PC-3 (cell line): ENCODE measurements around the gene E2F3. TPM values are rescaled to one million over a fixed set of nuclear protein-coding genes. Genes with fewer than 3 reads are reported as not detected.

Source experiments
- ATAC-seq: fragments of 200-7000 bp; cut with Tn5 transposase; 2 replicates; pipeline ENCODE4 v1.9.1; 2020; ENCODE audit warnings: mild to moderate bottlenecking, moderate library complexity
- BruUV-seq: library from RNA; stranded (reverse); fragments of 400-500 nt; replicated peaks from 2 replicates; lab custom pipeline; 2021; lab: Mats Ljungman, UMichigan
- CTCF ChIA-PET: fragments of 300-600 bp; sonication (Branson Sonifier 250); formaldehyde crosslinking; loops from one replicate; lab custom pipeline; 2022; ENCODE audit warnings: antibody characterized with exemption; lab: Charles Lee
- POLR2A ChIA-PET: fragments of 300-600 bp; sonication (Branson Sonifier 250); formaldehyde crosslinking; loops from one replicate; lab custom pipeline; 2022; ENCODE audit warnings: antibody characterized with exemption; ENCODE audit not compliant: unreplicated experiment; lab: Charles Lee
- DNase-seq: peaks from one replicate; pipeline ENCODE4 v3.0.0-alpha.2; 2015
- H2AFZ ChIP-seq: fragments of 300-600 bp; sonication (generic); 2 replicates; pipeline ENCODE4 v1.6.0; 2016; ENCODE audit warnings: antibody characterized with exemption, low read length
- H3F3A ChIP-seq: fragments of 300-600 bp; sonication (generic); one replicate; pipeline ENCODE4 v1.6.0; 2017; ENCODE audit warnings: antibody characterized with exemption, low read length, control low read depth, mild to moderate bottlenecking; ENCODE audit not compliant: unreplicated experiment
- H3K27ac ChIP-seq: fragments of 300-600 bp; sonication (generic); 2 replicates; pipeline ENCODE4 v1.5.1; 2016; ENCODE audit warnings: mild to moderate bottlenecking, low read length
- H3K27me3 ChIP-seq: fragments of 300-600 bp; sonication (generic); 2 replicates; pipeline ENCODE4 v1.6.1; 2016; ENCODE audit warnings: low read length, mixed read lengths
- H3K36me3 ChIP-seq: fragments of 300-600 bp; sonication (generic); 2 replicates; pipeline ENCODE4 v1.6.1; 2016; ENCODE audit warnings: low read depth, mixed run types, low read length, mixed read lengths
- H3K4me1 ChIP-seq: fragments of 300-600 bp; sonication (generic); 2 replicates; pipeline ENCODE4 v1.5.1; 2016; ENCODE audit warnings: low read length; ENCODE audit not compliant: insufficient read depth
- H3K4me2 ChIP-seq: fragments of 300-600 bp; sonication (generic); 2 replicates; pipeline ENCODE4 v1.6.0; 2016; ENCODE audit warnings: low read length
- H3K4me3 ChIP-seq: fragments of 300-600 bp; sonication (generic); 2 replicates; pipeline ENCODE4 v1.5.1; 2016; ENCODE audit warnings: mild to moderate bottlenecking, low read length, mixed read lengths
- H3K79me2 ChIP-seq: fragments of 300-600 bp; sonication (generic); 2 replicates; pipeline ENCODE4 v1.6.1; 2017; ENCODE audit warnings: low read length, mixed read lengths
- H3K9ac ChIP-seq: fragments of 300-600 bp; sonication (generic); 2 replicates; pipeline ENCODE4 v1.6.0; 2016; ENCODE audit warnings: mild to moderate bottlenecking, low read length
- H3K9me2 ChIP-seq: fragments of 300-600 bp; sonication (generic); replicated peaks from 2 replicates; pipeline ENCODE4 v1.6.1; 2016; ENCODE audit warnings: mixed run types, low read length, mixed read lengths
- H3K9me3 ChIP-seq: fragments of 300-600 bp; sonication (generic); 2 replicates; pipeline ENCODE4 v1.6.1; 2016; ENCODE audit warnings: low read length, mixed read lengths
- H4K20me1 ChIP-seq: fragments of 300-600 bp; sonication (generic); 2 replicates; pipeline ENCODE4 v1.6.1; 2016; ENCODE audit warnings: low read length, mixed read lengths
- EZH2 ChIP-seq: fragments of 300-600 bp; sonication (generic); IDR thresholded peaks from one replicate; pipeline ENCODE4 v1.6.1; 2017; ENCODE audit warnings: antibody characterized with exemption, mild to moderate bottlenecking, low read length; ENCODE audit not compliant: unreplicated experiment
- EZH2phosphoT487 ChIP-seq: fragments of 300-600 bp; sonication (generic); IDR thresholded peaks from 2 replicates; pipeline ENCODE4 v1.6.1; 2018; ENCODE audit warnings: mild to moderate bottlenecking, antibody characterized with exemption, low read length, borderline replicate concordance
- intact Hi-C: fragments of 100-400 bp; cut with micrococcal nuclease; formaldehyde crosslinking; loops from 2 replicates; pipeline ENCODE4 v1.9.0; 2023
- total RNA-seq: library from RNA; depleted of rRNA; stranded (reverse); fragments of >200 nt; gene quantifications from 2 replicates; pipeline ENCODE4 v1.2.3, GENCODE V29; 2014
- TF ChIP-seq, protein P1 (sequence below): fragments of 300-600 bp; sonication (generic); conservative IDR thresholded peaks from 2 replicates; pipeline ENCODE4 v1.5.1; 2017; ENCODE audit warnings: antibody characterized with exemption, low read depth, mild to moderate bottlenecking, low read length

The E2F3 gene
- total RNA-seq, 1 experiment from 2014 or later = 8.8 TPM

GRCh38 chr6:20362623-20363022 is 39.1 kb upstream of the E2F3 start:
- Histone ChIP-seq H3K4me1 (no peaks in the 10 kb centered on the region), H3K27me3 (peaks cover 21% of the 10 kb centered on the region; the same call in 1 of the 2 replicates), H3K9me3 (no peaks in the 10 kb centered on the region), H3K36me3 (no peaks in the 10 kb centered on the region), H3K4me2 (no peak overlapping the region), H2AFZ (no peak overlapping the region), H3K9ac (no peak overlapping the region), H3K4me3 (no peak overlapping the region), H3F3A (no peaks in the 10 kb centered on the region), H3K79me2 (no peaks in the 10 kb centered on the region), H4K20me1 (no peaks in the 10 kb centered on the region), H3K9me2 (no peaks in the 10 kb centered on the region), H3K27ac (no peak overlapping the region)
- TF ChIP-seq, protein P1, sequence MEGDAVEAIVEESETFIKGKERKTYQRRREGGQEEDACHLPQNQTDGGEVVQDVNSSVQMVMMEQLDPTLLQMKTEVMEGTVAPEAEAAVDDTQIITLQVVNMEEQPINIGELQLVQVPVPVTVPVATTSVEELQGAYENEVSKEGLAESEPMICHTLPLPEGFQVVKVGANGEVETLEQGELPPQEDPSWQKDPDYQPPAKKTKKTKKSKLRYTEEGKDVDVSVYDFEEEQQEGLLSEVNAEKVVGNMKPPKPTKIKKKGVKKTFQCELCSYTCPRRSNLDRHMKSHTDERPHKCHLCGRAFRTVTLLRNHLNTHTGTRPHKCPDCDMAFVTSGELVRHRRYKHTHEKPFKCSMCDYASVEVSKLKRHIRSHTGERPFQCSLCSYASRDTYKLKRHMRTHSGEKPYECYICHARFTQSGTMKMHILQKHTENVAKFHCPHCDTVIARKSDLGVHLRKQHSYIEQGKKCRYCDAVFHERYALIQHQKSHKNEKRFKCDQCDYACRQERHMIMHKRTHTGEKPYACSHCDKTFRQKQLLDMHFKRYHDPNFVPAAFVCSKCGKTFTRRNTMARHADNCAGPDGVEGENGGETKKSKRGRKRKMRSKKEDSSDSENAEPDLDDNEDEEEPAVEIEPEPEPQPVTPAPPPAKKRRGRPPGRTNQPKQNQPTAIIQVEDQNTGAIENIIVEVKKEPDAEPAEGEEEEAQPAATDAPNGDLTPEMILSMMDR = no peak
- TF ChIP-seq EZH2phosphoT487 (no peak), EZH2 (no peak)
- ATAC-seq (no peak), DNase-seq (no peak)
- ChIA-PET CTCF (no interaction called here), POLR2A (no interaction called here)
- intact Hi-C loops = no loop called here
- BruUV-seq = no TSS peak

- ATAC-seq = no peak
- ChIA-PET POLR2A (no interaction called here), CTCF (no interaction called here)
- no TSS peak for BruUV-seq
- Histone ChIP-seq H3K9me2 (no peaks in the 10 kb centered on the region), H2AFZ (no peak overlapping the region), H3K9me3 (no peaks in the 10 kb centered on the region), H3K9ac (no peak overlapping the region), H3K4me2 (no peak overlapping the region), H3K4me1 (no peaks in the 10 kb centered on the region), H3F3A (no peaks in the 10 kb centered on the region), H3K27me3 (peaks cover 16% of the 10 kb centered on the region; the same call in 1 of the 2 replicates), H4K20me1 (no peaks in the 10 kb centered on the region), H3K4me3 (no peak overlapping the region), H3K36me3 (no peaks in the 10 kb centered on the region), H3K79me2 (no peaks in the 10 kb centered on the region), H3K27ac (no peak overlapping the region)
- DNase-seq = peak; percentile 30
- intact Hi-C loops = no loop called here
- TF ChIP-seq EZH2phosphoT487 = no peak
- no peak for TF ChIP-seq EZH2
- TF ChIP-seq, protein P1 = no peak
Observed at GRCh38 chr6:20364327-20364726, 37.4 kb upstream of the E2F3 start.

- H4K20me1 ChIP-seq = no peaks in the 10 kb centered on the region
- H3K27ac ChIP-seq = no peak overlapping the region
- no peak overlapping the region for H2AFZ ChIP-seq
- ChIA-PET CTCF (no interaction called here), POLR2A (no interaction called here)
- BruUV-seq = no TSS peak
- no peak overlapping the region for H3K9ac ChIP-seq
- H3K36me3 ChIP-seq = no peaks in the 10 kb centered on the region
- TF ChIP-seq EZH2phosphoT487 = no peak
- TF ChIP-seq, protein P1 = no peak
- TF ChIP-seq EZH2 = no peak
- no peak overlapping the region for H3K4me2 ChIP-seq
- no peaks in the 10 kb centered on the region for H3K9me2 ChIP-seq
- peaks cover 15% of the 10 kb centered on the region; the same call in 1 of the 2 replicates for H3K27me3 ChIP-seq
- ATAC-seq = no peak
- no peak for DNase-seq
- H3K4me1 ChIP-seq = no peaks in the 10 kb centered on the region
- H3F3A ChIP-seq = no peaks in the 10 kb centered on the region
- no peak overlapping the region for H3K4me3 ChIP-seq
- H3K9me3 ChIP-seq = no peaks in the 10 kb centered on the region
- intact Hi-C loops = no loop called here
- no peaks in the 10 kb centered on the region for H3K79me2 ChIP-seq
Observed at GRCh38 chr6:20365456-20365855, 36.2 kb upstream of the E2F3 start.
